T-helper 1 cell treated with Interleukin-12 subunit alpha and Interleukin-12 subunit beta and Interleukin-4 antibody, amounts not matched to agents 30 μg/mL and 1 μg/mL, for 36 hours (primary cell): Measurements from ENCODE around the gene GBE1.

ENCODE experiments used
- H3K27ac Mint-ChIP-seq: one replicate; pipeline ENCODE4 v1.8.0; 2021; ENCODE audit warnings: mild to moderate bottlenecking, mixed read lengths
- H3K27me3 Mint-ChIP-seq: one replicate; pipeline ENCODE4 v1.8.0; 2021; ENCODE audit warnings: low read depth, mixed read lengths
- H3K36me3 Mint-ChIP-seq: one replicate; pipeline ENCODE4 v1.8.0; 2021; ENCODE audit warnings: low read depth, mixed read lengths
- H3K4me1 Mint-ChIP-seq: one replicate; pipeline ENCODE4 v1.8.0; 2021; ENCODE audit warnings: low read depth, mixed read lengths
- H3K4me3 Mint-ChIP-seq: one replicate; pipeline ENCODE4 v1.8.0; 2021; ENCODE audit warnings: mild to moderate bottlenecking, moderate library complexity, mixed read lengths
- H3K9me3 Mint-ChIP-seq: one replicate; pipeline ENCODE4 v1.8.0; 2021; ENCODE audit warnings: mixed read lengths

GBE1 gene

GRCh38 chr3:81651139-81651538, 110.3 kb downstream of the GBE1 start:
- Mint-ChIP-seq H3K4me1 (no peaks in the 10 kb centered on the region), H3K27me3 (no peaks in the 10 kb centered on the region), H3K9me3 (no peaks in the 10 kb centered on the region), H3K36me3 (no peaks in the 10 kb centered on the region), H3K4me3 (no peak overlapping the region), H3K27ac (no peak overlapping the region)

GRCh38 chr3:81650187-81650586, 111.3 kb downstream of the GBE1 start:
- H3K27me3 Mint-ChIP-seq: no peaks in the 10 kb centered on the region
- H3K4me1 Mint-ChIP-seq: no peaks in the 10 kb centered on the region
- no peak overlapping the region for H3K4me3 Mint-ChIP-seq
- H3K9me3 Mint-ChIP-seq: no peaks in the 10 kb centered on the region
- H3K36me3 Mint-ChIP-seq: no peaks in the 10 kb centered on the region
- no peak overlapping the region for H3K27ac Mint-ChIP-seq

GRCh38 chr3:81645248-81645647, 116.2 kb downstream of the GBE1 start:
- Mint-ChIP-seq H3K9me3 (no peaks in the 10 kb centered on the region), H3K27ac (no peak overlapping the region), H3K27me3 (no peaks in the 10 kb centered on the region), H3K4me1 (no peaks in the 10 kb centered on the region), H3K4me3 (no peak overlapping the region), H3K36me3 (no peaks in the 10 kb centered on the region)

GRCh38 chr3:81643721-81644120, 117.7 kb downstream of the GBE1 start:
- Mint-ChIP-seq H3K4me1 (no peaks in the 10 kb centered on the region), H3K36me3 (no peaks in the 10 kb centered on the region), H3K4me3 (no peak overlapping the region), H3K27ac (no peak overlapping the region), H3K9me3 (no peaks in the 10 kb centered on the region), H3K27me3 (no peaks in the 10 kb centered on the region)

- no peak overlapping the region for H3K27ac Mint-ChIP-seq
These were observed 123.0 kb downstream of the GBE1 start for GRCh38 chr3:81638480-81638879.

GRCh38 chr3:81632659-81633058, 128.8 kb downstream of the GBE1 start:
- Mint-ChIP-seq H3K36me3 (peaks cover 11% of the 10 kb centered on the region), H3K27ac (no peak overlapping the region), H3K9me3 (peaks cover 4% of the 10 kb centered on the region), H3K4me1 (no peaks in the 10 kb centered on the region), H3K27me3 (no peaks in the 10 kb centered on the region), H3K4me3 (no peak overlapping the region)

More at GRCh38 chr3:81638480-81638879, 123.0 kb downstream of the GBE1 start:
- Mint-ChIP-seq H3K9me3 (no peaks in the 10 kb centered on the region), H3K4me1 (no peaks in the 10 kb centered on the region), H3K27me3 (no peaks in the 10 kb centered on the region), H3K36me3 (no peaks in the 10 kb centered on the region), H3K4me3 (no peak overlapping the region)

GRCh38 chr3:81624756-81625155, 136.7 kb downstream of the GBE1 start:
- peaks cover under 1% of the 10 kb centered on the region for H3K36me3 Mint-ChIP-seq
- no peaks in the 10 kb centered on the region for H3K27me3 Mint-ChIP-seq
- H3K9me3 Mint-ChIP-seq: peaks cover under 1% of the 10 kb centered on the region
- H3K4me3 Mint-ChIP-seq: no peak overlapping the region
- no peaks in the 10 kb centered on the region for H3K4me1 Mint-ChIP-seq
- H3K27ac Mint-ChIP-seq: no peak overlapping the region

- Mint-ChIP-seq H3K9me3 (no peaks in the 10 kb centered on the region), H3K4me3 (no peak overlapping the region), H3K36me3 (no peaks in the 10 kb centered on the region), H3K27ac (no peak overlapping the region), H3K27me3 (no peaks in the 10 kb centered on the region), H3K4me1 (no peaks in the 10 kb centered on the region)
These were observed 139.1 kb downstream of the GBE1 start for GRCh38 chr3:81622395-81622794.

- Mint-ChIP-seq H3K27me3 (no peaks in the 10 kb centered on the region), H3K9me3 (no peaks in the 10 kb centered on the region), H3K4me1 (no peaks in the 10 kb centered on the region), H3K36me3 (no peaks in the 10 kb centered on the region), H3K27ac (no peak overlapping the region), H3K4me3 (no peak overlapping the region)
These were observed 140.2 kb downstream of the GBE1 start for GRCh38 chr3:81621277-81621676.

GRCh38 chr3:81620849-81621248, 140.6 kb downstream of the GBE1 start:
- Mint-ChIP-seq H3K36me3 (no peaks in the 10 kb centered on the region), H3K4me1 (no peaks in the 10 kb centered on the region), H3K27me3 (no peaks in the 10 kb centered on the region)

GRCh38 chr3:81612768-81613167, 148.7 kb downstream of the GBE1 start:
- peaks cover 4% of the 10 kb centered on the region for H3K36me3 Mint-ChIP-seq
- H3K4me3 Mint-ChIP-seq: no peak overlapping the region
- no peaks in the 10 kb centered on the region for H3K27me3 Mint-ChIP-seq
- no peak overlapping the region for H3K27ac Mint-ChIP-seq
- H3K9me3 Mint-ChIP-seq: no peaks in the 10 kb centered on the region
- no peaks in the 10 kb centered on the region for H3K4me1 Mint-ChIP-seq

More at GRCh38 chr3:81620849-81621248, 140.6 kb downstream of the GBE1 start:
- H3K9me3 Mint-ChIP-seq: no peaks in the 10 kb centered on the region
- no peak overlapping the region for H3K27ac Mint-ChIP-seq
- no peak overlapping the region for H3K4me3 Mint-ChIP-seq

- H3K27me3 Mint-ChIP-seq: no peaks in the 10 kb centered on the region
- H3K27ac Mint-ChIP-seq: no peak overlapping the region
- no peaks in the 10 kb centered on the region for H3K36me3 Mint-ChIP-seq
- H3K4me3 Mint-ChIP-seq: no peak overlapping the region
- H3K4me1 Mint-ChIP-seq: no peaks in the 10 kb centered on the region
- no peaks in the 10 kb centered on the region for H3K9me3 Mint-ChIP-seq
These were observed 158.7 kb downstream of the GBE1 start for GRCh38 chr3:81602781-81603180.

GRCh38 chr3:81601707-81602305, 159.6 kb downstream of the GBE1 start:
- H3K4me1 Mint-ChIP-seq: no peaks in the 10 kb centered on the region
- H3K36me3 Mint-ChIP-seq: no peaks in the 10 kb centered on the region
- no peak overlapping the region for H3K4me3 Mint-ChIP-seq

GRCh38 chr3:81592101-81592500, 169.3 kb downstream of the GBE1 start:
- Mint-ChIP-seq H3K9me3 (no peaks in the 10 kb centered on the region), H3K27ac (no peak overlapping the region), H3K4me1 (no peaks in the 10 kb centered on the region), H3K4me3 (no peak overlapping the region), H3K27me3 (no peaks in the 10 kb centered on the region), H3K36me3 (peaks cover 4% of the 10 kb centered on the region)

More at GRCh38 chr3:81601707-81602305, 159.6 kb downstream of the GBE1 start:
- no peaks in the 10 kb centered on the region for H3K9me3 Mint-ChIP-seq
- no peaks in the 10 kb centered on the region for H3K27me3 Mint-ChIP-seq
- no peak overlapping the region for H3K27ac Mint-ChIP-seq

- H3K36me3 Mint-ChIP-seq: no peaks in the 10 kb centered on the region
- H3K4me3 Mint-ChIP-seq: no peak overlapping the region
- H3K4me1 Mint-ChIP-seq: no peaks in the 10 kb centered on the region
- no peak overlapping the region for H3K27ac Mint-ChIP-seq
- no peaks in the 10 kb centered on the region for H3K9me3 Mint-ChIP-seq
- H3K27me3 Mint-ChIP-seq: no peaks in the 10 kb centered on the region
These were observed 175.5 kb downstream of the GBE1 start for GRCh38 chr3:81585937-81586336.

GRCh38 chr3:81585056-81585455, 176.4 kb downstream of the GBE1 start:
- Mint-ChIP-seq H3K27me3 (no peaks in the 10 kb centered on the region), H3K27ac (no peak overlapping the region), H3K4me1 (no peaks in the 10 kb centered on the region), H3K9me3 (no peaks in the 10 kb centered on the region), H3K4me3 (no peak overlapping the region), H3K36me3 (no peaks in the 10 kb centered on the region)
